HepG2 (cell line): ENCODE data around the gene TASP1. TPM values are rescaled to one million over a fixed set of nuclear protein-coding genes. Genes with fewer than 3 reads are reported as not detected.

ENCODE experiments used
- ARHGAP35 ChIP-seq: sonication (generic); formaldehyde crosslinking; IDR thresholded peaks from 2 replicates; pipeline ENCODE4 v1.9.0; 2022; ENCODE audit warnings: mild to moderate bottlenecking, inconsistent platforms, moderate library complexity, missing genetic modification reagents, borderline replicate concordance
- ARID4A ChIP-seq: sonication (generic); formaldehyde crosslinking; IDR thresholded peaks from 2 replicates; pipeline ENCODE4 v1.5.0; 2020; ENCODE audit warnings: mild to moderate bottlenecking, missing genetic modification reagents, borderline replicate concordance
- BRF2 ChIP-seq: sonication (generic); formaldehyde crosslinking; IDR thresholded peaks from 2 replicates; pipeline ENCODE4 v1.8.1; 2022; ENCODE audit warnings: mild to moderate bottlenecking, missing genetic modification reagents
- MED1 ChIP-seq: sonication (generic); formaldehyde crosslinking; IDR thresholded peaks from 2 replicates; pipeline ENCODE4 v1.4.0; 2020; ENCODE audit warnings: missing genetic modification reagents
- NCOA2 ChIP-seq: sonication (generic); formaldehyde crosslinking; IDR thresholded peaks from 2 replicates; pipeline ENCODE4 v1.8.0; 2022; ENCODE audit warnings: inconsistent platforms
- POLR2AphosphoS5 ChIP-seq: IDR thresholded peaks from 2 replicates; pipeline ENCODE4 v1.6.1; 2012; ENCODE audit warnings: low read depth, low read length
- SAFB2 ChIP-seq: sonication (generic); formaldehyde crosslinking; IDR thresholded peaks from 2 replicates; pipeline ENCODE4 v1.5.1; 2020; ENCODE audit warnings: missing genetic modification reagents, low read depth, mild to moderate bottlenecking, borderline replicate concordance
- ZBTB38 ChIP-seq: sonication (generic); formaldehyde crosslinking; IDR thresholded peaks from 2 replicates; pipeline ENCODE4 v1.5.1; 2020; ENCODE audit warnings: mild to moderate bottlenecking, missing genetic modification reagents
- ZMYM2 ChIP-seq: sonication (generic); formaldehyde crosslinking; IDR thresholded peaks from 2 replicates; pipeline ENCODE4 v1.8.0; 2022; ENCODE audit warnings: mild to moderate bottlenecking, missing genetic modification reagents
- ZNF10 ChIP-seq: sonication (generic); formaldehyde crosslinking; IDR thresholded peaks from 2 replicates; pipeline ENCODE4 v1.4.0; 2020; ENCODE audit warnings: mild to moderate bottlenecking, low read depth, missing genetic modification reagents, borderline replicate concordance
- ZNF569 ChIP-seq: sonication (generic); formaldehyde crosslinking; IDR thresholded peaks from 2 replicates; pipeline ENCODE4 v1.5.0; 2020; ENCODE audit warnings: mild to moderate bottlenecking, missing genetic modification reagents, moderate library complexity, borderline replicate concordance
- ZNF879 ChIP-seq: sonication (generic); formaldehyde crosslinking; IDR thresholded peaks from 2 replicates; pipeline ENCODE4 v1.8.1; 2023; ENCODE audit warnings: missing genetic modification reagents
- polyA plus RNA-seq, 8 experiments: library from polyadenylated mRNA; depleted of rRNA in 3 of 8; stranded (reverse) in 7 of 8; unstranded in 1 of 8; fragments of >200 nt; fragmentation: Illumina TruSeq in 4 of 8; extraction: Trizol in 4 of 8; gene quantifications; 2 replicates each; pipeline versions ENCODE4 v1.2.1 to v1.2.3, GENCODE V29; 2011 to 2016; ENCODE audit warnings: low read depth in 4 of 8, missing spikeins in 1 of 8, mixed read lengths in 1 of 8; ENCODE audit not compliant: insufficient read depth in 1 of 8
- total RNA-seq, 5 experiments: library from RNA; depleted of rRNA; stranded (reverse); fragments of >200 nt; fragmentation: Illumina TruSeq; extraction: Trizol; gene quantifications; 2 replicates each; pipeline ENCODE4 v1.2.3, GENCODE V29; 2016; ENCODE audit warnings: low read depth in 1 of 5
- TF ChIP-seq, protein P1 (sequence below): sonication (generic); formaldehyde crosslinking; IDR thresholded peaks from 2 replicates; pipeline ENCODE4 v1.5.0; 2020; ENCODE audit warnings: missing genetic modification reagents
- TF ChIP-seq, protein P2 (sequence below): sonication (generic); formaldehyde crosslinking; IDR thresholded peaks from 2 replicates; pipeline ENCODE4 v1.4.0; 2020; ENCODE audit warnings: low read depth, missing genetic modification reagents
- TF ChIP-seq, protein P3 (sequence below): sonication (generic); formaldehyde crosslinking; conservative IDR thresholded peaks from 2 replicates; pipeline ENCODE4 v1.8.0; 2022; ENCODE audit warnings: missing genetic modification reagents
- TF ChIP-seq, protein P4 (sequence below): sonication (generic); formaldehyde crosslinking; IDR thresholded peaks from 2 replicates; pipeline ENCODE4 v1.8.0; 2022; ENCODE audit warnings: mild to moderate bottlenecking, missing genetic modification reagents, moderate library complexity

The TASP1 gene
- total and polyA plus RNA-seq, 2 of the 13 experiments (the other 11 are each of a cell fraction or from before 2014, with no cell fraction given), result 10.0 to 25.2 TPM

DNA sequence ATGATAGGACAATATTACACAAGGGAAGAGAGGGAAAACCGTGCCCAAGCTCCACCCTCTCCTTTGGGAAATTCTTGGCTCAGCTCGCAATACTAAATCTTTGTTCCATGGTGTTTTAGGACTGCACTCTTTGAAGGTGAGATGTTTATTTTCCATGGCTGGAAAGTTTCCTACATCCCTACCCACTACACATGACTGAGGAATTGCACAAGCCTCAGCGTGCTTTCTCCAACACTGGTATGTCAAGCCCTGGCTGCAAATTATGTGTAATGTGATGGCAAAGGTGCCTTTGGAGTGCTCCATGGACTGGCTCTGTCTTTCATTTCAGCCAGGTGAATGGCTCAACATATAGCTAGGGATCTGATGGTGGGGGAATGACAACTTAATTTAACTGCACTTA is 283.3 kb downstream of the TASP1 start (continued):
- TF ChIP-seq, protein P1, sequence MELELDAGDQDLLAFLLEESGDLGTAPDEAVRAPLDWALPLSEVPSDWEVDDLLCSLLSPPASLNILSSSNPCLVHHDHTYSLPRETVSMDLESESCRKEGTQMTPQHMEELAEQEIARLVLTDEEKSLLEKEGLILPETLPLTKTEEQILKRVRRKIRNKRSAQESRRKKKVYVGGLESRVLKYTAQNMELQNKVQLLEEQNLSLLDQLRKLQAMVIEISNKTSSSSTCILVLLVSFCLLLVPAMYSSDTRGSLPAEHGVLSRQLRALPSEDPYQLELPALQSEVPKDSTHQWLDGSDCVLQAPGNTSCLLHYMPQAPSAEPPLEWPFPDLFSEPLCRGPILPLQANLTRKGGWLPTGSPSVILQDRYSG (CRISPR knock-in tag), result no peak
- no peak for TF ChIP-seq ZMYM2
- TF ChIP-seq ARID4A (CRISPR knock-in tag), result no peak
- 0 out of 2 replicates have a peak, but pooled peaks have one; percentile 25 for TF ChIP-seq BRF2
- no peak for TF ChIP-seq SAFB2
- TF ChIP-seq, protein P2, sequence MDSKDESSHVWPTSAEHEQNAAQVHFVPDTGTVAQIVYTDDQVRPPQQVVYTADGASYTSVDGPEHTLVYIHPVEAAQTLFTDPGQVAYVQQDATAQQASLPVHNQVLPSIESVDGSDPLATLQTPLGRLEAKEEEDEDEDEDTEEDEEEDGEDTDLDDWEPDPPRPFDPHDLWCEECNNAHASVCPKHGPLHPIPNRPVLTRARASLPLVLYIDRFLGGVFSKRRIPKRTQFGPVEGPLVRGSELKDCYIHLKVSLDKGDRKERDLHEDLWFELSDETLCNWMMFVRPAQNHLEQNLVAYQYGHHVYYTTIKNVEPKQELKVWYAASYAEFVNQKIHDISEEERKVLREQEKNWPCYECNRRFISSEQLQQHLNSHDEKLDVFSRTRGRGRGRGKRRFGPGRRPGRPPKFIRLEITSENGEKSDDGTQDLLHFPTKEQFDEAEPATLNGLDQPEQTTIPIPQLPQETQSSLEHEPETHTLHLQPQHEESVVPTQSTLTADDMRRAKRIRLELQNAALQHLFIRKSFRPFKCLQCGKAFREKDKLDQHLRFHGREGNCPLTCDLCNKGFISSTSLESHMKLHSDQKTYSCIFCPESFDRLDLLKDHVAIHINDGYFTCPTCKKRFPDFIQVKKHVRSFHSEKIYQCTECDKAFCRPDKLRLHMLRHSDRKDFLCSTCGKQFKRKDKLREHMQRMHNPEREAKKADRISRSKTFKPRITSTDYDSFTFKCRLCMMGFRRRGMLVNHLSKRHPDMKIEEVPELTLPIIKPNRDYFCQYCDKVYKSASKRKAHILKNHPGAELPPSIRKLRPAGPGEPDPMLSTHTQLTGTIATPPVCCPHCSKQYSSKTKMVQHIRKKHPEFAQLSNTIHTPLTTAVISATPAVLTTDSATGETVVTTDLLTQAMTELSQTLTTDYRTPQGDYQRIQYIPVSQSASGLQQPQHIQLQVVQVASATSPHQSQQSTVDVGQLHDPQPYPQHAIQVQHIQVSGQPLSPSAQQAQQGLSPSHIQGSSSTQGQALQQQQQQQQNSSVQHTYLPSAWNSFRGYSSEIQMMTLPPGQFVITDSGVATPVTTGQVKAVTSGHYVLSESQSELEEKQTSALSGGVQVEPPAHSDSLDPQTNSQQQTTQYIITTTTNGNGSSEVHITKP (CRISPR knock-in tag), result no peak
- no peak for TF ChIP-seq ZNF879 (CRISPR knock-in tag)
- TF ChIP-seq, protein P3, sequence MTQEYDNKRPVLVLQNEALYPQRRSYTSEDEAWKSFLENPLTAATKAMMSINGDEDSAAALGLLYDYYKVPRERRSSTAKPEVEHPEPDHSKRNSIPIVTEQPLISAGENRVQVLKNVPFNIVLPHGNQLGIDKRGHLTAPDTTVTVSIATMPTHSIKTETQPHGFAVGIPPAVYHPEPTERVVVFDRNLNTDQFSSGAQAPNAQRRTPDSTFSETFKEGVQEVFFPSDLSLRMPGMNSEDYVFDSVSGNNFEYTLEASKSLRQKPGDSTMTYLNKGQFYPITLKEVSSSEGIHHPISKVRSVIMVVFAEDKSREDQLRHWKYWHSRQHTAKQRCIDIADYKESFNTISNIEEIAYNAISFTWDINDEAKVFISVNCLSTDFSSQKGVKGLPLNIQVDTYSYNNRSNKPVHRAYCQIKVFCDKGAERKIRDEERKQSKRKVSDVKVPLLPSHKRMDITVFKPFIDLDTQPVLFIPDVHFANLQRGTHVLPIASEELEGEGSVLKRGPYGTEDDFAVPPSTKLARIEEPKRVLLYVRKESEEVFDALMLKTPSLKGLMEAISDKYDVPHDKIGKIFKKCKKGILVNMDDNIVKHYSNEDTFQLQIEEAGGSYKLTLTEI, result no peak
- no peak for TF ChIP-seq POLR2AphosphoS5
- TF ChIP-seq ARHGAP35 (CRISPR knock-in tag), result no peak
- no peak for TF ChIP-seq ZNF569 (CRISPR knock-in tag)
- TF ChIP-seq, protein P4, sequence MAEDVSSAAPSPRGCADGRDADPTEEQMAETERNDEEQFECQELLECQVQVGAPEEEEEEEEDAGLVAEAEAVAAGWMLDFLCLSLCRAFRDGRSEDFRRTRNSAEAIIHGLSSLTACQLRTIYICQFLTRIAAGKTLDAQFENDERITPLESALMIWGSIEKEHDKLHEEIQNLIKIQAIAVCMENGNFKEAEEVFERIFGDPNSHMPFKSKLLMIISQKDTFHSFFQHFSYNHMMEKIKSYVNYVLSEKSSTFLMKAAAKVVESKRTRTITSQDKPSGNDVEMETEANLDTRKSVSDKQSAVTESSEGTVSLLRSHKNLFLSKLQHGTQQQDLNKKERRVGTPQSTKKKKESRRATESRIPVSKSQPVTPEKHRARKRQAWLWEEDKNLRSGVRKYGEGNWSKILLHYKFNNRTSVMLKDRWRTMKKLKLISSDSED (CRISPR knock-in tag), result no peak
- no peak for TF ChIP-seq MED1
- no peak for TF ChIP-seq ZNF10 (CRISPR knock-in tag)
- TF ChIP-seq NCOA2 (CRISPR knock-in tag), result 0 out of 2 replicates have a peak, but pooled peaks have one; percentile 18
- TF ChIP-seq ZBTB38 (CRISPR knock-in tag), result no peak
